ENCODE measurements around the gene CEP131. TPM values are rescaled to one million over a fixed set of nuclear protein-coding genes. Genes with fewer than 3 reads are reported as not detected.
"Not testable (repeated sequence)": the region's sequence is repeated elsewhere in the genome, so short reads cannot be mapped to it uniquely, and the experiment has no call there.

Gene CEP131
- total RNA-seq, 4 donors from 2014 or later, result 6.0 to 8.8 (median 7.5) TPM

DNA sequence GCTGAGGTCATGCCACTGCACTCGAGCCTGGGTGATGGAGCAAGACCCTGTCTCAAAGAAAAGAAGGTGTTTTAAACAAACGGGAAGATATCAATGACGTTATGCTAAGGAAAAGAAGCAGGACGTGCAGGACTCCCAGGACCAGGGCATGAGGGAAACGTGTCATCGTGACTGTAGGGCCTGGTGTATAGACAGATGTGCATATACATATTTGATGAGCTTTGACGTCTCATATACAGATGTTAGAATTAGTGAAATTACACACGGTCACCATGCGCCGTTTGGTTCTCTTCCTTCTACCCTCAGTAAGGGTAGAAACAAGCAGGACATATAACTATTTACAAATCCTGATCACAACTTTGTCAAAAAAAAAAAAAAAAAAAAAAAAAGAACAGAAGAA lies 75.1 kb downstream of the CEP131 start:
- TF ChIP-seq, protein P1, sequence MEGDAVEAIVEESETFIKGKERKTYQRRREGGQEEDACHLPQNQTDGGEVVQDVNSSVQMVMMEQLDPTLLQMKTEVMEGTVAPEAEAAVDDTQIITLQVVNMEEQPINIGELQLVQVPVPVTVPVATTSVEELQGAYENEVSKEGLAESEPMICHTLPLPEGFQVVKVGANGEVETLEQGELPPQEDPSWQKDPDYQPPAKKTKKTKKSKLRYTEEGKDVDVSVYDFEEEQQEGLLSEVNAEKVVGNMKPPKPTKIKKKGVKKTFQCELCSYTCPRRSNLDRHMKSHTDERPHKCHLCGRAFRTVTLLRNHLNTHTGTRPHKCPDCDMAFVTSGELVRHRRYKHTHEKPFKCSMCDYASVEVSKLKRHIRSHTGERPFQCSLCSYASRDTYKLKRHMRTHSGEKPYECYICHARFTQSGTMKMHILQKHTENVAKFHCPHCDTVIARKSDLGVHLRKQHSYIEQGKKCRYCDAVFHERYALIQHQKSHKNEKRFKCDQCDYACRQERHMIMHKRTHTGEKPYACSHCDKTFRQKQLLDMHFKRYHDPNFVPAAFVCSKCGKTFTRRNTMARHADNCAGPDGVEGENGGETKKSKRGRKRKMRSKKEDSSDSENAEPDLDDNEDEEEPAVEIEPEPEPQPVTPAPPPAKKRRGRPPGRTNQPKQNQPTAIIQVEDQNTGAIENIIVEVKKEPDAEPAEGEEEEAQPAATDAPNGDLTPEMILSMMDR (IDR thresholded peaks at IDR 0.05 in 4 of 5, conservative IDR thresholded peaks at IDR 0.05 in 1 of 5), result no peak
- TF ChIP-seq POLR2A (IDR thresholded peaks at IDR 0.05), result no peak
- Histone ChIP-seq H3K4me1 (peaks cover 0 to 3% of the 10 kb centered on the region in 2 donors), H3K4me3 (no peak overlapping the region), H3K27ac (no peak overlapping the region), H3K36me3 (no peaks in the 10 kb centered on the region), H3K27me3 (no peaks in the 10 kb centered on the region), H3K9me3 (no peaks in the 10 kb centered on the region)
- no peak for DNase-seq
- in situ Hi-C loops (cut with MboI; ENCODE audit: low sequenced_read_pairs in 4 of 4), result loop anchor here in 1 of 4 donors (25.0 kb wide), 1 partner anchor 90 kb away; the partner anchor contains the start of genes NDUFAF8 and TEPSIN
- intact Hi-C loops (cut with DNase I; ENCODE audit: low total_unique reads), result no loop called here
- ATAC-seq, result no peak

DNA sequence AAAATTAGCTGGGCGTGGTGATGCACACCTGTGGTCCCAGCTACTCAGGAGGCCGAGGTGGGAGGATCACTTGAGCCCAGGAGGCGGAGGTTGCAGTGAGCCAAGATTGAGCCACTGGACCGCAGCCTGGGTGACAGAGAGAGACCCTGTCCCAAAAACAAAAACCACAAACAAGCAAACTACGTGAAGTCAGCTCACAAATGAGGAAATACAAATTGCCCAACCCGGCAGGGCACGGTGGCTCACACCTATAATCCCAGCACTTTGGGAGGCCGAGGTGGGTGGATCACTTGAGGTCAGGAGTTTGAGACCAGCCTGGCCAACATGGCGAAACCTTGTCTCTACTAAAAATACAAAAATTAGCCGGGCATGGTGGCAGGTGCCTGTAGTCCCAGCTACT lies 76.6 kb downstream of the CEP131 start:
- H3K4me1 ChIP-seq; H3K36me3 ChIP-seq; H3K9me3 ChIP-seq; H3K27ac ChIP-seq; H3K27me3 ChIP-seq; intact Hi-C loops (cut with DNase I; ENCODE audit: low total_unique reads); H3K4me3 ChIP-seq; DNase-seq; ATAC-seq: not testable (repeated sequence)
- in situ Hi-C loops (cut with MboI; ENCODE audit: low sequenced_read_pairs in 4 of 4), result loop anchor here in 1 of 4 donors (25.0 kb wide), 1 partner anchor 91 kb away; the partner anchor contains the start of genes NDUFAF8 and TEPSIN

DNA sequence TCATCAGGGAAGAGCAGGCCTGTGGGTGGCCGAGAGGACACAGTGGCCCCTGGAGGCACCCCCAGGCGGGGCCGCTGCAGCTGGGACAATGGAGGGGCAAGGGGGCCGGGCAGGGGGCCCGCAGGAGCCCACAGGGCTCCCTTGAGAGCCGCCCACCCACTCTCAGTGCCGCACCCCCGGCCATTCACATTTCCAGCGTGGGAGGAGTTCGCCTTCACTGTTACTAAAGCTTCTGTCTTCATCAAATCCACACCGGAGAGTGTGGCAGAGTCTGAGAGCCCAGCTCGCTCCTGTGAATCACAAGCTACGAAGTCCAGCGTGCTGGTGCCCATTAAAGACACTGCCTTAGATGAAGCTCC lies 78.4 kb downstream of the CEP131 start:
- in situ Hi-C loops (cut with MboI; ENCODE audit: low sequenced_read_pairs in 4 of 4), result loop anchor here in 1 of 4 donors (25.0 kb wide), 1 partner anchor 93 kb away; the partner anchor contains the start of genes NDUFAF8 and TEPSIN

DNA sequence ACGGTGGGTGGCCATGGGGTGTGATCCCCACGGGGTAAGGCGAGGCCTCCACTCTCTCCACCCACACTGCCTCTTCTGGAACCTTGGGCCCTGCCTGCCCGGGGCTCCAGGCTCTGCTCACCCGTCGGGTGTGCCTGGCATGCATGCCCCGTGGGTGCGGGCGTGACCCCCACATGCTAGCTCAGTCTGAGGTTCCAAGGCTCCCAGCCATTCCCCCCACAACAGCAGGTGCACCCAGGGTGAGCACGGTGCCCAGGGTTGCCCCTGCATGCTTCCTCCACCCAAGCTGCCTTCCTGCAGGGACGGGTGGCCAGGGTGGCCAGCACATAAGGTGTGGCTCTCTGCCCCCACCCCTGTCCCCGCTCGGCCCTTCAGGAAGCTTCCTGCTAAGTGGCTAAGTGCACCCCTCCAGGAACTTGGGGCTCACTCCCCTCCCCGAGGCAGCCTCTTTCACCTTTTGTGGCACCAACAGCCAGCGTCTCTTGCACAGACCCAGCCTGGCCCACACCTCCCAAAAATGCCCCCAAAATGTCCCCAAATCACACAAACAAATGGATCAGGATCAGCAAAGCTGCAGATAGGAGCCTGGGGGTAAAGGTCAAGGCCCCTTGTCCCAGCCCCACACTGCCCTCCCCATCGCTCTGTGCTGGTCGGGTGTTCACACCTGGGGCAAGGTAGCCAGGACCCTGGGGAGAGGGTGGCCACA lies 78.9 kb downstream of the CEP131 start:
- Histone ChIP-seq H3K4me3 (no peak overlapping the region), H3K27ac (no peak overlapping the region), H3K36me3 (no peaks in the 10 kb centered on the region), H3K4me1 (peaks cover 0 to 6% of the 10 kb centered on the region in 2 donors), H3K27me3 (no peaks in the 10 kb centered on the region), H3K9me3 (no peaks in the 10 kb centered on the region)
- no peak for TF ChIP-seq POLR2A (IDR thresholded peaks at IDR 0.05)
- TF ChIP-seq, protein P1 (IDR thresholded peaks at IDR 0.05 in 4 of 5, conservative IDR thresholded peaks at IDR 0.05 in 1 of 5), result no peak
- DNase-seq (no peak), ATAC-seq (no peak)
- in situ Hi-C loops (cut with MboI; ENCODE audit: low sequenced_read_pairs in 4 of 4), result loop anchor here in 1 of 4 donors (25.0 kb wide), 1 partner anchor 93 kb away; the partner anchor contains the start of genes NDUFAF8 and TEPSIN
- intact Hi-C loops (cut with DNase I; ENCODE audit: low total_unique reads), result no loop called here

More for the DNA sequence above, 78.4 kb downstream of the CEP131 start:
- Histone ChIP-seq H3K4me1 (peaks cover 0 to 6% of the 10 kb centered on the region in 2 donors), H3K27me3 (no peaks in the 10 kb centered on the region), H3K4me3 (no peak overlapping the region), H3K9me3 (no peaks in the 10 kb centered on the region), H3K36me3 (no peaks in the 10 kb centered on the region), H3K27ac (no peak overlapping the region)
- no peak for DNase-seq
- intact Hi-C loops (cut with DNase I; ENCODE audit: low total_unique reads), result no loop called here
- no peak for TF ChIP-seq POLR2A (IDR thresholded peaks at IDR 0.05)
- TF ChIP-seq, protein P1 (IDR thresholded peaks at IDR 0.05 in 4 of 5, conservative IDR thresholded peaks at IDR 0.05 in 1 of 5), result no peak
- ATAC-seq, result no peak

DNA sequence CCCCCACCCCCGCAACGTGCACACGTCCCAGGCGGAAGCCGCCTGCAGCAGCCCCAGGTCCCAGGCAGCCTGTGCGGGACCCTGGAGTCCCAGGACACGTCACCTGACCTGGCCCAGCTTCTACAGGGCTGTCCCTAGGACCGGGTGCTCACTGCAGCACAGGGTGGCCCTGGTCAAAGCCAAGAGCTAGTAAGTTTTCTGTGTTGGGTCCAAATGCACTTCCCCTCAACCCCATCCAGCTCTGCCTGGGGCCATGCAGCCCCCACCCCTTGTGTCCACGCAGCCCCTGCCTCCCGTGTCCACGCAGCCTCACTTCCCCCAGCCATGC lies 79.6 kb downstream of the CEP131 start:
- DNase-seq (no peak), ATAC-seq (peak in 1 of 2 donors; percentile 3)
- H3K27ac ChIP-seq, result no peak overlapping the region
- H3K36me3 ChIP-seq, result no peaks in the 10 kb centered on the region
- TF ChIP-seq, protein P1 (IDR thresholded peaks at IDR 0.05 in 4 of 5, conservative IDR thresholded peaks at IDR 0.05 in 1 of 5), result no peak
- no peak for TF ChIP-seq POLR2A (IDR thresholded peaks at IDR 0.05)
- no peaks in the 10 kb centered on the region for H3K27me3 ChIP-seq
- intact Hi-C loops (cut with DNase I; ENCODE audit: low total_unique reads), result no loop called here
- H3K4me3 ChIP-seq, result no peak overlapping the region
- H3K9me3 ChIP-seq, result no peaks in the 10 kb centered on the region
- in situ Hi-C loops (cut with MboI; ENCODE audit: low sequenced_read_pairs in 4 of 4), result loop anchor here in 1 of 4 donors (25.0 kb wide), 1 partner anchor 94 kb away; the partner anchor contains the start of genes NDUFAF8 and TEPSIN
- peaks cover 0 to 6% of the 10 kb centered on the region in 2 donors for H3K4me1 ChIP-seq
